CD4-positive, alpha-beta T cell treated with Interleukin-21 for 1 hour (primary cell): ENCODE results near the gene SYK.
A peak's percentile ranks its signal among the peaks of the same experiment; 100 is the strongest.

Source experiments
- DNase-seq: peaks from one replicate; pipeline ENCODE4 v3.0.0-alpha.2; 2020

Gene SYK

DNA sequence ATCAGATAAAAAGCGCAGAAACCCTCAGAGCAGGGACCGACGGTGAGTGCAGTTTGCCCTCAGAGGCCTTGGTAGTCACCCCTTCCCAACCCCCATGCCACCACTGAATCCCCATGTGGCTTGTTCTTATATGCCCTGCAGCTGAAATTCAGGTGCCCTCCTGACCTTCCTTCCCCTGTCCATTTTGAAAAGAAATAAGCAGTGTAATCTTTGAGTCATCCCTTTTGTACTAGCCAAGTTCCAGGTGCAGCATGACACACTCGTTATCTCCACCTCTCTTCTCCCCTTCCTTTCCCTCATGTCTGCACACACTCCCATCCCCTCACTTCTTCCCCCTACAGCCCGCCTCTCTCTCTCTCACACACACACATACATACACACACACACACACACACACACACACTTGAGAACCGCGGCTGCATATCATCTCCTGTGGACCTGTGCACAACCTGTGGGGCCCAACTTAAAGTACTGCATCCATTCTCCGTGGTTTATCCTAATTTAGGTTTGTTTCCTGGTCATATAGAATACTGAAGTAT is 53.1 kb downstream of the SYK start:
- DNase-seq, result no peak

DNA sequence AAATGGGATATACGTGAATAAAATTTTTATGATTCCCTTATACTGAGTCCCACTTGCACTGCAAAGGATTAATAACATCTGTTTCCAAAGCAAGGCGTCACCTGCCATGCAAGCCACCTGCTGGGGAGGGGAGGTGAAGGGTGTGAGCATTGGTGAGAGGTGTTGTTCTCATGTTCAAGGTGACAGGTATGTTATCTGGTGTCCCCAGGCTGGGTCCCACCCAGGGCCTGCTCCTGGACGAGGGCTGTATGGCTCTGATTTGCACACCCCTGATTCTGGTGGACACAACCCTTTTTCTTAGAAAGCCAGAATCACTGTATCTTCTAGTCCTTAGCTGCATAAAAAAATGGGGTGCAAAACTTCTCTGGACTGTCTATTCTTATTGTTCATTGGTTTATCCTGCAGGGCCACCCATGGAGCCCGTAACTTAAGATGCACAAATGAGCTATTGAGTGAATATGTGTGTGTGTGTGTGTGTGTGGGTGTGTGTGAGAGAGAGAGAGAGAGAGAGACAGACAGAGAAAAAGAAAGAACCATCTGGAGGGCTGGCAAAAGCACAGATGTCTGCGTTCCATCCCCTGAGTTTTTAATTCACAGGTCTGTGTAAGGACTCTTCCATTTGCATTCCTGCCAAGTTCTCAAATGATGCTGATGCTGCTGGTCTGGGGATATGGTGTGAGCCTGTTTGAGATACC is 53.7 kb downstream of the SYK start:
- DNase-seq, result no peak

DNA sequence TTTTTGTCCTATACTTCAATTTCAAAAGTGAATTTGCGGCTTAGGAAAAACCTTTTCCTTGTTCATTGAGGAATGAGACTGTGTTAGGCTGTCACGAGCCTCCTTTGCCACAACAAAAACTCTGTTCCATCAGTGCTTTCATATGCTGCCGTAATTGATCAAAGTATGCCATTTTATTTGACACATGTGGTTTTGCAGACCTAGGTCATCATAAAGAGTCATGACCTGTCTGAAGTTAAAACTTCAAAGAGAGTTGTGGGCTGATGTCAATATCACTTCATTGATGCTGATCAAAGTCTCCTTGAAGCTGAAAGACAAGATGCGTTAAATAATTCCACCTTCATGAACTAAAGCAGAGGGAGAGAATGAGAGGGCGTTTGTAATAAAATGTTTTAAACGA is 55.5 kb downstream of the SYK start:
- no peak for DNase-seq

DNA sequence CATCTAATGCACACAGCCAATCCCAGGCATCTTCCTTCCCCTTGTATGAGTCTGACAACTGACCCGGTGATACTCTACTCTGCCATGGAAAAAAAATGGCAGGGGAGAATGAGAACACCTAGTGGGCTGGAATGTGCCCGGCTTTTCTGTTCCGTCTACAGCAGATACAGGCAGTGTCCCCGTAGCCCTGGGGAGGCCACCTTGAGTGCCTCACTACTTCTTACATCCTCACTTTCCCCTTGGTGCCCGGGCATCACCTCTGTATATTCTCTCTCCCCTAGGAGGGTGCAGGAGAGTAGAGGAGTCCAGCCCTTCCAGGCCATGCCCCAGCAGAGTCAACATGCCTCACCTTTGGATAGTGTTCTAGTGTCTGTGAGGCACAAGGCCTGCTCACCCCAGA is 56.2 kb downstream of the SYK start:
- DNase-seq, result no peak

DNA sequence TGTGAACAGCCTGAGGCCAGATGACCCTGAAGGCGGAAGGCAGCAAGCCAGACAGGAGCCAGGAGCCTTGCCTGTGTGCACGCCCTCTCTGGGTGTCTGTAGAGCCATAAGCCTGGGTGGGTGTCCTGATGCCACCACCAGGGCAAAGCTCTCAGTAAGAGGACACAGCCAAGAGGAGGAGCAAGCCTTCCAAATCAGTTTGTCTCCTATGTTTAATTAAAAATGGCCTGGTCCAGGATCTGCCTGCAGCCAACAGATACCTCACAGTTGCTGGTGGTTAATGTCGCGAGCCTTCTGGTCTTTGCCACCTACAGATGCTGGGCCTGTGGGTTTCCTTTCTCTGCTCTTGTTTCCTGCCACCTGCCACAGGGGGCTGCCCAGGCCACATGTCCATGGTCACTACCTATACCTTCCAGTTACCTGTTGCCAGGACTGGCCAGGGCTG is 56.9 kb downstream of the SYK start:
- no peak for DNase-seq

DNA sequence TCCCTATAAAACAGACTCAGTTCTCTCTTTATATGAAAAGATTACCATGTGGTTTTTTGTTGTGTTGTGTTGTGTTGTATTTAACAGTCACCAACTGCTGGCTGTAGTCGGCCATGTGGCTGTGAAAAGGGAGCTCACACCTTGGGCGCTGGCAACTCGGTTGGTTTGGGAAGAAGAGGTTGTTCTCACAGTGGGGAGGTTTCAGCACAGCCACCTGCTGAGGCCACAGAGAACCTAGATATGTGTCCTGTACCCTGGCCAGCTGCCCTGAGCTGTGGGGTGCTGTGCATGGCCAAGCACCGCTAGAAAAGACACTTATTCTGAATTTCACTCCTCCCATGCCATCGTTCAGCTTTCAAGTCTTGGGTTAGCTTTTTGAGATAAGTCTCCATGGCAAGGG is 58.8 kb downstream of the SYK start:
- DNase-seq, result no peak

DNA sequence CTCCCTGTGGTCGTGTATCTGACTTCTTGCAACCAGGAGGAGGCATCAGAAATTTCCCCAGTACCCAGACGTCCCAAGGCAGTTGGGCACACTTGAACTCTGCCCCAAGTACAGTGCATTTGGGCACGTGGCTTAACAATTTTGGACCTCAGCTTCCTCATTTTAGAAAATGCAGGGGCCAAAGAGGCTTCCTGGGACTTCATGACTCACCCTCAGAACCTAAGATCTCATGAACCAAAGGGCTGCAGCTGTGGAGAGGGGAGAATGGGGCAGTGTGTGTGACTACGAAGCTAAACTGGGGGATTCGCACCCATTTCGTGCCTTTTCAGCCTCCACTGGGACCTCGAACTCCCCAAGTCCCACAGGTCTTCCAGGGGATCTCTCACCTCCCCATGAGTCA is 59.2 kb downstream of the SYK start:
- DNase-seq, result no peak

DNA sequence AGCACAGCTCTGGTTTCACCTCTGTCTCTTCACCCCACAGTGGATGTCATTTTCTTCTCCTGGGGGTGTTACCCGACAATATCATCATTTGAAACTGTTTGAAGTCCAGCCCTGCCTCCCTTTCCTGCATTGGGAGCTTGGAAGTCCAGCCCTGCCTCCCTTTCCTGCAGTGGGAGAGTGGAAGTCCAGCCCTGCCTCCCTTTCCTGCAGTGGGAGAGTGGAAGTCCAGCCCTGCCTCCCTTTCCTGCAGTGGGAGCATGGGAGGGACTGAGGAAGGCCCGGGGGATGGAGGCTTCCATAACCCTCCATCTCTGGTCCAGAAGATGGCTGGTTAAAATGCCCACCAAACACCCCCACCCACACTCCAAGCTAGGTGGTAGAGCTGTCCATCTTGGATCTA is 59.8 kb downstream of the SYK start:
- no peak for DNase-seq

DNA sequence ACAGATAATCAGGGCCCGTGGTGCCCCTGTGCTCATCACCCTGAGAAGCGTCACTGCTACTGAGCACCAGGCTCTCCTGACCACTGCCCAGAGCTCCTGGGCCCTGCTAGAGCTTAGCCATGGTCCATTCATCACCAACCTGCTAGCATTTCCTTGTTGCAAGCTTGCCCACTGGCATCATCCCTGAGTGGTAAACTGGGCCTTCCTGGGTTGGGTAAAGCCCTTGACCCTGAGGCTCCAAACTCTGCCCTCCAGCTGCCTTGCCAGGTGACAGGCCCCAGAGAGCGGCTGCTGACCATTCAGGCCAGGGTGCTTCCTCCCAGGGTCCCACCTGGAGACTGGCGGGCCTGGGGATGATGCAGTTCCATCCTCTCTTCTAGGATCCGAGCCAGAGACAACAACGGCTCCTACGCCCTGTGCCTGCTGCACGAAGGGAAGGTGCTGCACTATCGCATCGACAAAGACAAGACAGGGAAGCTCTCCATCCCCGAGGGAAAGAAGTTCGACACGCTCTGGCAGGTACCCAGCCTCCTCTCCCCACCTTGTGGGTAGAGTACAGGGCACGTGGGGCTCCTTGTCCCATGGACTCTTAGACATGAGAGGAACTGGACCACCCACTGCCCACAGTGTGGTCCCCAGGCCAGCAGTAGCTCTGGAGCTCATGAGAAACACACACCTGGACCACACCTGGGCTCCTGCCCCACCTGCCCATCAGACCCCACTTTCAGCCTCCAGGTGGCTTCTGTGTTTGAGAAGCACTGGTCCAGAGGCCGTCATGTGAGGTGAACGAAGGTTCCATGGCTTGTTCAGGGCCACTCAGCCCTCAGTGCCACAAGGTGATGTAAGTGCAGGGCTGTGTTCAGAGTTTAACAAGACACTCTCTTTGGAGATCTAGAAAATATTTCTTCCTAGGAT is 60.5 kb downstream of the SYK start:
- no peak for DNase-seq

DNA sequence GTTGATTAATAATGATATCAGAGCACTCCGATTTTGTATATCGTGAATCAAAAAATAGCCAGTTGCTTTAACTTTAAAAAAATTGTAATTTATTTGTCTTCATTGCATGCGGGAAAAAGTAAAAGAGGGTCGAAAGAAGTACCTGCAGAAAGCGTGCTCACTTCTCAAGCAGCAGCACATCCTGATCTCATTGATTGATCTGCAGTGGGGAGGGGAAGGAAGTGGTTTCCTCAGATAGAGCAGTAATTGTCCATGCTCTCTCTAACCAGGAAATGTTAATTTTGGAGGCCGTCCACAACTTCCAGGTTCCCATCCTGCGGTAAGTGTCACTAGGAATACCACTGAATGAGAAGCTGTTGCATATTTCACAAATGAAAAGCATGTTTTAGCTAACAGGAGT is 63.2 kb downstream of the SYK start:
- no peak for DNase-seq

DNA sequence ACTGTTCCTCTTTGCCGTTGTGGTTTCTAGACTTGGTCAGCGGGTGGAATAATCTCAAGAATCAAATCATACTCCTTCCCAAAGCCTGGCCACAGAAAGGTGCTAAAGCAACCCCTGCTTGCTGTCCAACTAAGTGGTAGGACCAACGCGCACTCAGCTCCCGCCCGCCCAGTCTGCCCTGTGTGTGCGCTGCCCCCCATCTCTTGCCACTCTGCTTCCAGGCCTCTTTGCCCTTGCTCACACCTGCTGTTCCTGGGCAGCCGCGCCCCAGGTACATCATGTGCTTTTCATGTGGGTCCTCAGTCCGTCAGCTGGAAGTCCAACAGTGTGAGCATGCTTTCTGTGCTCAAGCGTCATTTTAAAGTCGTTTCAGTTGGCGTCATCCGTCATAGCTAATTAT is 65.5 kb downstream of the SYK start:
- no peak for DNase-seq

DNA sequence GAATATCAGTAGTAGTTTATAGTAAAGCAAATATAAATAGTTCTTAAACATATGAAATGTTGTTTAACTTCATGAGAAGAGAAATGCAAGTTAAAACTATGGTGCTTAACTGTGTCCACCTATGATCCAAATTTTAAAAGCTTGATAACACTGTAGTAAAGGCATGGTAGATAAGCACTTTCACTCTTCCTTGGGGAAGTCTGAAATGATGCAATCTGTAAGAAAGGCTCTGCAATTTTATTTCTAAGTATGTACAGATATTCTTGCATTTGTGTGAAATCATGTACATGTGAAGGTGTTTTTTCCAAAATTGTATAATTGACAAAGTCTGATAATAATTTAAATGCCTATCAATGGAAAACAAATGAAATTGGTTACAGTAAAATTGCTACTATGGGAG is 66.9 kb downstream of the SYK start:
- DNase-seq, result no peak

DNA sequence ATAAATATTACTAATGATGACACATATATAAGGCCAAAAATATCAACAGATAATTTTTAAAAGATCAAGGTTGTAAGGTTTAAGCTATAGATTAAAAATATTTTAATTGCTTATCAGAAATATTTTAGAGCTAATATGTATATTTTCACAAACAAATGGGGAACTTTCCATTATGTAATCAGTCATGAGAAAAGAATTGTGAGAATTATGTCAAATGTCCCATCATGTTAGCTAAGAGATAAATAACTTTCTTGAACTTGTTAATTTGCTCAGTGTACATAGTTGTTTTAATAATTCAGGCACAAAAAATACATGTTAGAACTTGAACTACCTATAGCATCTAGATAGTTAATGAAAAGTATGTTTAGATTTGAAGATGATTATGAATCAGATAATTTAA is 67.7 kb downstream of the SYK start:
- DNase-seq, result no peak

DNA sequence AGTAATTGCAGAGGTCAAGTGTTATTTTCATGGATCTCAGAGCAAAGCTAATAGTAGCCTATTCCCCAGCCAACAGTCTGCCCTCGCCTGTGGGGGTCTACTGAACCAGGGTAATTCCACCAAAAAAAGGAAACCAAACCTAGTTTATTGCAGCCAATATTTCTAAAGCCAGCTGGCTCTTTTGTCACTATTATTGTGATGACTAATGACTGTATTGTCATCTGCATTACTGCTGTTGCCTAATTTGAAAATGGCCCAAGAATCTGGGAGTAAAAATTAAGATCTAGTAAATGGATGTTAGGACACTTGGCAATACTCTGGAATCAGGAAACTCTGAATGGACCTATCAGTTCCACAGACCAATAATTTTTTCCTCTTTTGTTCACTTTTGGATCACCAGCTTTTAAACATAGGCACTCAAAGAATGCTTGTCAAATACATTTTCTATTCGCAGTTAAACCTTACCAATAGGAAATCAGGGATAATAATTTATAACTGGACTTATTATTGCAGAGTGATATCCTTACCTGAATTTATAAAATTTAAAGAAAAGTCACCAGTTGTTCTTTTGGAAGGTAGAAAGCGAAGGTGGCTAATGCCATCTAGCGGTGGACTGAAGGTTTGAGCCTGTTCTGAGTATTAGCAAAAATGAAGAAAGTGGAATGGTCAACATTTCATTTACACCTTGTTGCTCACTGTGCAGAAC is 69.2 kb downstream of the SYK start:
- DNase-seq, result peak; percentile 51

DNA sequence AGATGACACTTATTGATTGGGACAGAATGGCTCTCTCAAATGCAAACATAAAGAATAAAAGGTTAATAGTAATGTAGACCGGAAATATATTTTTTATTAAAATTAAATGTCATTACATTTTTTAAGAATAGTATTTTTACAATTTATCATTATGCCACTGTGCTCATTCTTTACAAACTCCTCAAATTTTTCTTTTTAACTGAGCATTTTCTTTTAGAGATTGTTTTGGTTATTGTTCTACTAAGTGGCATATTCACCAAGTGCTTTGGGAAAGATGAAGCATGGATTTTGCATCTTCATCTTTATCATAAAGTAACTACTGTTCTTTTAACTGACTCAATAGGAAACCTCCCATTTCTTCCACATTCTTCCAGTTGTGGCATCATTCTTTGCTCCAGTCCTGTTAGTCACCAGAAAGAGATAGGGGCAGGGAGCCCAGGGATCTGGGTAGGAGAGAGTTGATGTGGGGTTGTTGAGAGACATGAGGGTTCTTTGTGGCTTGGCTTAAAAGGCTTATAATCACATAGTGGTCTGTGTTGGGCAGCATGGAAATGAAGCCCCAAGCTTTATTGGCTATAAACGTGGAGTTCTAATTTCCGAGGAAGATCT is 69.8 kb downstream of the SYK start:
- DNase-seq, result no peak

DNA sequence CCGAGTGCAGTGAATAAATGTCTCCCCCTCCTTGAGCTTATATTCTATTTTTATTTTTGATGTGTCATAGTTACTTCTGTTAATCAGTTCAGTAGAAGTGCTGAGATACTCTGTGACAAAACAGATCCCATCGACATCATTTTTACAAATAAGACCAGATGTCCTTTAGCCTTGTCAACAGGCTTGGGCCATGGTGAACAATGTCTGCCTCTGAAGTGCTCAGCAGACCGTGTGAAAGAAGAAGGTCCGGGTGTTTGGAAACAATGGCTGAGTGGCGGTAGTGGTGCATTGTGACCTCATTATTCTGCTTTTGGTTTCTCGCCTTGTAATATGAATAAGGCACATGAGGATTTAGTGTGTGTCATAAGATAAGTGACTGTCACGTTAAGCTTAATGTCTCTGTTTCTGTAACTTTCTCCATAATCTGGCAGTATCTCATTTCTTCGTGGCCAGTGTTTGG is 71.2 kb downstream of the SYK start:
- DNase-seq, result no peak

DNA sequence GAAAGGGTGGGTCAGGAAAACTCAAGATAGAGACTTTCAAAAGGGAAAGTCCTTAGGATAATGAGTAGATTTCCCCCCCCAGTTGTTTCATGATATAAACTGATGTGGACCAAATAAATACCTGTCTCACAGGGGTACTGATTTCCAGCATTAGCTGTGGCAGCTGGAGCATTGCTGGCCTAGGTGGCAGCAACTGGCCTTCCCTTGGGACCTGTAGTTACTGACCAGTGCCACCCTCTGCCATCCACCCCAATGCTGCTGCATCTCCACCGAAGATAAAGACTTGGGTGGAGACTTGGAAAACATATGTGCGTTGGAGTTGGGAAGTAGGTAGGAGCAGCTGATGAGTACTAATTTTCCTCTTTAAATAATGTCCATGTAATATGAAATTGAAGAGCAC is 71.8 kb downstream of the SYK start:
- DNase-seq, result no peak

DNA sequence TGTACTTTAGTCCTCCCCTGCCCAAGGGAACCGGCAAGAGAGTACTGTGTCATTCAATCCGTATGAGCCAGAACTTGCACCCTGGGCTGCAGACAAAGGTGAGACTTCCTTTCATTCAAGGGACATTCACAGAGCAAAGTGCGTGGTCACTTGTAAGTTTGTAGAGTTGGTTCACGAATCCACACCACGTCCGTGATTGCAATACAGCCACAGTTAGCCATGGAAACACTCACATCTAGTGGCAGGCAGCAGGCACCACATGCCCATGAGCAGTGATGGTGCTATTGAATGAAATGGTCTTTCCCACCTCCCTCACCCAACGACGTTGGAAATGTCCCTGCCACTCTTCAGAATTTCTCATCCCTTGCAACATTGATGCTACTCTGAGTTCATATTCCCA is 72.6 kb downstream of the SYK start:
- no peak for DNase-seq

DNA sequence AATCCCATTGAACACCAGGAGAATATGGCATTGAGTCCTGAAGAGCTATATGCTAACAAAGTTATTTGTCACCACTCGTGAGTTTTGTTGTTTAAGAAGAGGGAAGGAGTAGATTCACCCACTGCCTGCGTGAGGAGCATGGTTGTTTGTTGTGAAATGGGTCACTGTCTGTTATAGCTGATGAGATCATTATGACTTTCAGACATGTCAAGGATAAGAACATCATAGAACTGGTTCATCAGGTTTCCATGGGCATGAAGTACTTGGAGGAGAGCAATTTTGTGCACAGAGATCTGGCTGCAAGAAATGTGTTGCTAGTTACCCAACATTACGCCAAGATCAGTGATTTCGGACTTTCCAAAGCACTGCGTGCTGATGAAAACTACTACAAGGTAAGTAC is 76.9 kb downstream of the SYK start:
- no peak for DNase-seq

DNA sequence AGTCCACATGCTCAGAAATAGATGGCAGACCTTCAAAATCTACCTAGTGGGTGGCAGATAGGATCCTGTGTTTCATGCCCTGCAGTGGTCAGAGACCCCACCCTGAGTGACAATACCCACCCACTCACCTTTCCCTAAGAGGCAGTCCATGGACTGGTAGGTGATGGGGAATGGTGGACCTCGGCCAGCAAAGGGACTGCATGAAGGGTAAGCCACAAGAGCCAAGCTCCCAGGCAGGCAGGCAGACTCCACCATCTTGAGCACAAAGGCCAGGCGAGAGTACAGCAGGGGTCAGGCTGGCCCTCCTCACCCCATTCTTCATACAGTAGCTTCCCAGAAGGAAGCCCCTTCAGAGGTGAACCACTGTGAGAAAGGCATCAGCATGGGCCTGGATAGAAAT is 78.4 kb downstream of the SYK start:
- DNase-seq, result no peak

DNA sequence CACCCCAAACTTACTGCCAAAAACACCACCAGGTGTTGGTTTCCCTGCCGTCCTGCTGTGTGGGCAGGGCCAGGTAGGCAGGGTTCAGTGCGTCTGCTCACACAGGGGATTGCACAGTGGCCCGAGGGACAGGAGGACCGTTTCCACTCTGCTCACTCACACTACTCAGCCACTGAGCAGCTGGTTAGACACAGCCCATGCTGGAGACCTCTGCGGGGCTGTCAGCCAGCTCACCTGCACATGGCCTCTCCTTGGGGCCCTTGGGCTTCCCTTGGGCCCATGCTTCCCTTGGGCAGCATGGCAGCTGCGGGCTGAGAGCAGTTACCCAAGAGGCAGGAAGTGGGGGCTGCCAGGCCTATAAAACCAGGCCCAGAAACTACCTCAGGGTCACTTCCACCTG is 79.0 kb downstream of the SYK start:
- DNase-seq, result no peak

DNA sequence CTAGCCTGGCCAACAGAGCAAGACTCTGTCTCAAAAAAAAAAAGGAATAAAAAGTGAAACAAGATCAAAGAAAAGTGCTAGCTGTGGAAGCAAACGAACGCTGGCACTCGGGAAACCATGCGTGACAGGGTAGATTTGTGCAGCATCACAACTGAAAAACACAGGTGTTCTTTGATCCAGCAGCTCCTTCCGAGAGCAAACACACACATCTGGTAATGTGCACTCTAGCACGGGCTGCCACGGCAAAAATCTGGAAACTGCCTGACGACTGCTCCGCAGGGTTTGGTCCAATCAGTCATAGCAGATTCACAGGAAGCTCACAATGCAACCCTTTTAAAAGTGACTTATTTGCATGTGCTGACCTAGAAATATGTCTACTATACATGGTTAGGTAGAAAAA is 80.0 kb downstream of the SYK start:
- no peak for DNase-seq

DNA sequence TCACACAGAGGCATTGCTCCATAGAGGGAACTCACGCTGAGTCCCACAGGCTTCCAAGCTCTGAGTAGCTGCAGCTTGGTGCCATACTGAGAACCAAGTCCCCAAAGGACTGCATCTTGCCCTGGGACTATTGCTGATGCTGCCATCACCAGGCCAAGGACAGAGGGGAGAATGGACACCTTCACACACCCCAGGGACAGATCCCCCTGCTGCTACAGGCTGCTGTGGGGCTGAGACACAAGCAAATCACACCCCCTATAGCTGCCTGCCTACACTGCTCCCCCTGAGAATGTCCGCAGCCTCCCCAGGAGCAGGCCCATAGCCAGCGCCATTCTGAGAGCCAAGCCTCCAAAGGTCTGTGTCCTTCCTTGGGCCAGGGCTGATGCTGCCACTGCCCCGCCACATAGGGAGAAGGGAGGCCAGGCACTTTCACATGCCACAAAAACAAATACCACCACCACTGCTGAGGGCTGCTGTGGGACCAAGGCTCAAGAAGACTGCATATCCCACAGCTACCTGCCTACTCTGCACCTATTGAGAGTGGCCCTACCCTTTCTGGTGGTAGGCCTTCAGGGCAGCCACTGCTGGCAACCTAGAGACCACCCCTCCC is 81.5 kb downstream of the SYK start:
- no peak for DNase-seq
